Activated naive CD8-positive, alpha-beta T cell treated with anti-CD3 and anti-CD28 coated beads, Interleukin-2, amount 50 U/mL, for 16 hours (primary cell): ENCODE data around the gene C12orf43.

ENCODE experiments used
- DNase-seq: peaks from one replicate; pipeline ENCODE4 v3.0.0-alpha.2; 2020; ENCODE audit warnings: low read depth, low spot score

C12orf43 gene

GRCh38 chr12:120978296-120979219 is 37.7 kb downstream of the C12orf43 start, which contains the start of gene HNF1A:
Gene HNF1A (plus strand): TSS chr12:120978543. CDS start chr12:120978769, 226 bp downstream.
- DNase-seq, result no peak

GRCh38 chr12:120977531-120978295 is 38.6 kb downstream of the C12orf43 start:
- DNase-seq, result no peak

GRCh38 chr12:120972870-120973543 is 43.3 kb downstream of the C12orf43 start:
- no peak for DNase-seq

- DNase-seq, result no peak
Measured at GRCh38 chr12:120971299-120972180, 44.7 kb downstream of the C12orf43 start.

GRCh38 chr12:120970310-120970709 is 46.0 kb downstream of the C12orf43 start:
- DNase-seq, result no peak

- no peak for DNase-seq
Measured at GRCh38 chr12:120965534-120966091, 50.7 kb downstream of the C12orf43 start.

GRCh38 chr12:120964298-120964697 is 52.0 kb downstream of the C12orf43 start:
- DNase-seq, result no peak

GRCh38 chr12:120962532-120963020 is 53.7 kb downstream of the C12orf43 start:
- DNase-seq, result no peak

GRCh38 chr12:120961604-120962531 is 54.4 kb downstream of the C12orf43 start:
- no peak for DNase-seq

GRCh38 chr12:120960657-120961056 is 55.6 kb downstream of the C12orf43 start:
- no peak for DNase-seq

GRCh38 chr12:120959111-120959878 is 57.0 kb downstream of the C12orf43 start:
- no peak for DNase-seq

GRCh38 chr12:120956579-120957300 is 59.5 kb downstream of the C12orf43 start:
- no peak for DNase-seq

- no peak for DNase-seq
Measured at GRCh38 chr12:120955232-120955631, 61.1 kb downstream of the C12orf43 start.

- DNase-seq, result no peak
Measured at GRCh38 chr12:120950807-120951206, 65.5 kb downstream of the C12orf43 start.
